ENCODE results near the gene VTCN1.
"Not testable (repeated sequence)": the region's sequence is repeated elsewhere in the genome, so short reads cannot be mapped to it uniquely, and the experiment has no call there.

VTCN1 gene

DNA sequence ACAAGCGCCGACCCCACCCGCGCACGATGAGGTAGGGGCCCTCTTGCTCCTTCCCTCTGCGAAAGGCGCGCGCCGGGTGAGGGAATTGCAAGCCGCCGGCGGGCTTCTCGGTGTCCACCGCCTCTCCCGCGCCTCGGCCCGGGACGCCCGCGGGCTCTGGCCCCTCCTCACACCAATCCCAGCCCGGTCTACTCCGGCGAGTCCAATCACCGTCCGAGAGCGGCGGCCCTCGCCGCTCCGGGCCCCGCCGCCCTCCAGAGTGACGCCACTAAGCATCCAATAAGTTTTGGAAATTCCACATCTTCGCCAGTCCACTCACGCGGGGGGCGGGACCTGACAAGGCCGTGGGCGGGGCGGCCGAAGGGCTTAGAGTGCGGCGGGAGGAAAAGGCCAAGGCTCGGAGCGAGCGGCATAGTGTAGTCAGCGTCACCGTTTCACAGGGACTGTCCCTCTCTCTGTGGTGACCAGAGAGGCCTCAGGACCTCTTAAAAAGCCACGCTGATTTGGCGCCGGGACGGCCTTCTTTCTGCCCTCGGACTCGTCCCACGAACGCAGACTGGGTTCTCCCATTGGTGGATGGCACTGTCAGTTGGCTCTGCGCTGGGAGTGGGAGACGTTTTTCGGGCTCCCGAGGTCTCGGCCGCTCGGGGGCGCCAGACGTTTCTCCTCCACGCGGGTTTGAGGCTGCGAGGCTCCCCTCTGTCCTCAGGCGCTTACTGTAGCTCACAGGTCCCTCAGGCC is 89.0 kb downstream of the VTCN1 start, which contains the start of gene TRIM45:
Gene TRIM45 (minus strand): TSS at position 161 of the 741 bp plus-strand sequence. CDS start 548 bp downstream, outside the sequence.
- peak; percentile 74 for DNase-seq

DNA sequence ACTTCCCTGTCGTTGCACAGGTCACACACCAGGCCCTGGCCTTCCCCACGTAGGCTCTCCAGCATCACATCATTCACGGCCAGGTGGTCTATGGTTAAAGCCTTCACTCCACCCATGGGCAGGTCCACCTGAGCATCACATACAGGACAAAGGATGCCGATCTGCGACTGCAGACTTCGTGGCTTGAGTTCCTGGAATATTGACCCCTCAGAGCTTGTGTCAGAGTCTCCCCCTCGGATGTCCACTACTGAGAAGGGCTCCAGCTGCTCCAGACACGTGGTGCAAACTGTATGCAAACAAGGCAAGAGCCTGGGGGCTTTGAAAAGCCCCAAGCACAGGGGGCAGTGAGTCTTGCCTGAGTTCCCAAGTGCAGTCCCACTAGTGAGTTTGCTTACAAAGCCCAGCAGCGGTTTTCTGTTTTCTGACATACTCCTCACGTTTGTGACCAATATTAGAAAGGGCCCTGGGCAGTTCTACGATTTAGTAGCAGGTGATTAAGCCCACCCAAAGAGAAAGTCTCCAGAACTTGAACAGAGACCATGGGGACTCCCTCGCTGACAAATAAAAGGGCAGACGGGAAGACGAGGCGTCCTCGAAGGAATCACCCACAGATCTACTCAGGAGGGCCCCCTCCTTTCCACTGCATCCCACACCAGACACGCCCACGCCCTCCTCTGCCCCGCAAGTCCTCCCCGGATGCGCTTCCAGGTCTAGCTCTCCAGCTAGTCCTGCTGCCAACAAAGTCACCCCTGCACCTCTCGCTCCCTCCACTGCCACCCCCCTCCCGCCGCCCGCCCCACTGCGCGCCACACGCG is 89.7 kb downstream of the VTCN1 start:
- DNase-seq, result no peak

DNA sequence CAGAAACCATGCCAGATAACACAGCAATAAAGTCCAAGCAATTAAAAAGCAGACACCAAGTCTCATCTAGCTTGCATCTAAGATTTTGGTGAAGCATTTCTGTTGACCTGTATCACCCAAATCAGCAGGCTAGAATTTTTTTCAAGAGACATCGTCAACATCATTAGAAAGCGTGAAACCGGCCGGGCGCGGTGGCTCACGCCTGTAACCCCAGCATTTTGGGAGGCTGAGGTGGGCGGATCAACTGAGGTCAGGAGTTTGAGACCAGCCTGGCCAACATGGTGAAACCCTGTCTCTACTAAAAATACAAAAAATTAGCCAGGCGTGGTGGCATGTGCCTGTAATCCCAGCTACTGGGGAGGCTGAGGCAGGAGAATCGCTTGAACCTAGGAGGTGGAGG is 91.6 kb downstream of the VTCN1 start:
- DNase-seq, result not testable (repeated sequence)

GRCh38 chr1:117118137-117118536 is 92.6 kb downstream of the VTCN1 start:
- no peak for DNase-seq

GRCh38 chr1:117117697-117118096 is 93.0 kb downstream of the VTCN1 start:
- DNase-seq, result no peak

DNA sequence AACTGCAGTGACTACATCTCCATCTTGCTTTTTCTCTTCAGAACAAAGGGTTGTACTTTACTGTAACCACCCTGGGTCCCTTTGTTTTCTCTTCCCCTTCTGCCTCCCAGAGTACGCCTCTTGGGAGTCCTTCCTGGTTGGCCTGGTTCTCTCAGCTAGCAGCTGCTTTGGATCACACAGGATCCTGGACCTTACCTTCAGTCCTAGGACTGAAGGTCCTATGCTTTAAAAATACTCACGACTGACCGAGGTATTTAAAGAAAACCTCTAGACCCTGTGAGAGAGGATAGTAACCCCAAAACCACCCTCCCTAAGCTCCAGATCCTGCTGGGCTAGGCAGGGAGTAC is 94.0 kb downstream of the VTCN1 start:
- no peak for DNase-seq

GRCh38 chr1:117116090-117116783 is 94.5 kb downstream of the VTCN1 start:
- DNase-seq, result no peak

DNA sequence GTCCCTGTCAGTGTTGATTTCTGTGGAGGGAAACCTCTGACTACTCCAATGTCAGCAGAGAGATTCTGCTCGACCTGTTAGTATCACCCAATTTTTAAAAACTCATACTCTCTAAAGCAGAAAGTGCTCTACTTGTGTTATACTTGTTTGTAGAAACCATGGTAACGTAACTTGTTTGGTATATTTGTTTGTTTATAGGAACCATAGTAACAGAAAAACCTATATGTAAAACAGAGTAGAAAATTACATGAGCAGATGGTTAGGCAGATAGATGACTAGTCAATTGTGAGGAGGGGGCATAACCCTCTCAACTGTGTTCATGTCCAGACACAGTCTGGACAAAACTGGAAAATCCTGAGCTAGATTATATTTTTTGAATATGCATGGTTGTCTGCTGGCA is 95.8 kb downstream of the VTCN1 start:
- no peak for DNase-seq

- DNase-seq, result no peak
Observed at GRCh38 chr1:117113199-117113598, 97.5 kb downstream of the VTCN1 start.

- no peak for DNase-seq
Observed at GRCh38 chr1:117112047-117112717, 98.5 kb downstream of the VTCN1 start.

DNA sequence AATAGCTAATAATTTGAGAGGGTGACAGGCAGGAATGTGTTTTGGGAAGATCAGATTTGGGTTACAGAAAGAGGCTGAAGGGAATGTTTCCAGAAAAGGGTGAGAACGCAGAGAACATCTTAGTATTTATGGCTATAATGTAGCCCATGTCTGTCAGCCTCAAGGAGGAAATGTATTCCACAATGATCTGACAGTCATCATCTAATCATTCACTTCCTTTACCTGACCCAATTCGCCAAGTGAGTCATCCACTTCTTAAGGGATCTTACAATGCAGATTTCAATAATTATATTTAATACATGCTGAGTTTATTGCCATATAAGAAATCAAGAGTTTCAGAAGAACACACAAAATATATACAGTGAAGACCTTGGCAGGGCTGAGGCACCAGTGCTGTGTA is 100.0 kb downstream of the VTCN1 start:
- no peak for DNase-seq

GRCh38 chr1:117107364-117107763 is 103.4 kb downstream of the VTCN1 start:
- no peak for DNase-seq

DNA sequence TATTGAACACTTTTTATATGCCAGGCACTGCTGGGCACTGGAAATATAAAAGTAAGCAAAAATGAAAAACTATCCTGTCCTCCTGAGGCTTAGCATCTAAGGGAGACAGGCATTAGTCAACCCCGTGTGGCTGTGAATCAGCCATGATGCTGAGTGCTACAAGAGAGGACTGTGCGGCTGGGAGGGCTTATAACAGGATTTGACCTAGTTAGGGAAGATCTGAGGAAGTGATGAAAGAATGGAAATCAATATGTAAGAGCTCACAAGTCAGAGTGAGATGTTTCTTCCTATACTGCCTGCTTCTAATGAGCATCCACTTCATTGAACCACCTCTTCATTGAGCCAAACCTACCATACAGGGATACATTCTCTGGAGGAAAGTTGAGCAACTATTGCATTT is 104.2 kb downstream of the VTCN1 start:
- no peak for DNase-seq

DNA sequence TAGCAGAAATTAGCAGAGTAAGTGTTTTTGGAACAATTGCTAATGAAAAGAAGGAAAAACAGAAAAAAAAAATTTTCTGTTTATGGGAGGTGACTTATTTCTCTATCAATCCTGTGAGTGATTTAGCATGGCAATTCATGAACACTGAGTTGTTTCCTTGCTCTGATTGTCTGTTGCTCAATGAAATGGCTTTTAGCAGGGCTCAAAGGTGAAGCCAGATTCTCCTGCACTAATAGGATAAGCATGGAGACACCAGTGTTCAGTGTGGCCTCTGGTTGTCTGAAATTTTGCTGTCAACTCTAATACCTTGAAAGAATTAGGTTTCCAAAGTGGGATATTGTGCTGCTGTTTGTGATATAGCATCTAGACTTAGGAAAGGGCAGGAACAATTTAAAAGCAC is 105.0 kb downstream of the VTCN1 start:
- no peak for DNase-seq

DNA sequence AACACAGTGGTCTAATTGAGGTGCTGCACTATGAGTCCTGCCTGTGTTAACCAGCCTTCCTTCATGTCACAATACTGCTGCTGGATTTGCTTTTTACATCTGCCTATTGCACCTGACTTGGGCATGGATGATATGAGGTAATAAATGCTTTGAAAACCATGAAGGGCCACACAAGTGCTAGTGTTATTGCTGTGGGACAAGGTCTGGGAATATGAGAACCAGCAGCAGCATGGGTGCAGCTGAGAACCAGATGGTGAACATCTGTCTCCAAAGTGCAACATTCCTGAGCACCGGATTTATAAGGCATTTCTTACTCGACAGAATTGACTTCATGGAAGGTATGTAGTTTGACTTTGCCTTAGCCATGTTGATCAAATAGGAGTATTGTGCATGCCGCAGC is 105.7 kb downstream of the VTCN1 start:
- DNase-seq, result no peak

- not testable (repeated sequence) for DNase-seq
Observed at GRCh38 chr1:117101858-117102257, 108.9 kb downstream of the VTCN1 start.

DNA sequence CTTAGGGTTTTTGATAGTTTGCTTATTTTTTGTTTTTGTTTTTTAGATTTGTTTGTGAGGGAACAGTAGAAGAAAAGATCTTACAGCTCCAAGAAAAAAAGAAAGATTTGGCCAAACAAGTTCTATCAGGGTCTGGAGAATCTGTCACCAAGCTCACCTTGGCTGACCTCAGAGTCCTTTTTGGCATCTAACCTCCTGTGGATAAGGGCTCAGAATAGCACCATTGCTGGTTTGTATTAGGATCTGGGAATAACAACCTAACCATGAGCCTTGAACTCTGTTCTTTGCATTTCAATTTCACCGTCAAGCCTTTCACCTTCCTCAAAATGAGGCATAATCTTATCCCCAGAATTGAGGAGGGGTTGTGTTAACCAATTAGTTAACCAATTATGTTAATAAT is 109.4 kb downstream of the VTCN1 start:
- DNase-seq, result no peak

GRCh38 chr1:117098287-117098890 is 112.3 kb downstream of the VTCN1 start:
- no peak for DNase-seq

GRCh38 chr1:117097443-117097842 is 113.3 kb downstream of the VTCN1 start:
- DNase-seq, result no peak

DNA sequence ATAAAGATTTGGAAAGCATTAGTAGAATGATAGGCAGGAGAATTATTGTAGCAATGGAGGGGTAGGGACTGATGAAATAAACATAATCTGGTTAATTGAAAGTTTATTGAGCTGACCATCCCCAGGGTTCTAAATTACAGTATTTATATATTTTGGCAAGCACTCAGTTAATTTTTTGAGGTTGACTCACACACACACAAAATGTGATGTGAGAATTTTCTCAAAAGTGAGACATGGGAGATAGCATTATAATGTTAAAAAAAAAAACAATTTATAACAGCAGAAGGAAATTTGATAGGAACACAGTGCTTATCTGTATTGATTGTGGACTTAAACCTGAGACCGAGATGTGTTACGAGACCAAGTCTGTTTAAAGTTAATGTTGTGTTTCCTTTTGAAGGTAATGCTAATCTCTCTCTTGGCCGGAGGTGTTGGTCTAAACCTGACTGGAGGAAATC is 113.7 kb downstream of the VTCN1 start:
- no peak for DNase-seq

- no peak for DNase-seq
Observed at GRCh38 chr1:117094841-117095604, 115.7 kb downstream of the VTCN1 start.
